HT-29 (cell line): ENCODE data around the gene KRT25. TPM values are rescaled to one million over a fixed set of nuclear protein-coding genes. Genes with fewer than 3 reads are reported as not detected.

Experiments used
- DNase-seq: peaks from one replicate; pipeline ENCODE4 v3.0.0-alpha.2; 2015; ENCODE audit warnings: low spot score
- total RNA-seq: library from RNA; depleted of rRNA; stranded (reverse); fragments of >200 nt; shearing (Covaris generic); gene quantifications from 2 replicates; pipeline ENCODE4 v1.2.3, GENCODE V29; 2014; rRNA removed

Gene KRT25, protein sequence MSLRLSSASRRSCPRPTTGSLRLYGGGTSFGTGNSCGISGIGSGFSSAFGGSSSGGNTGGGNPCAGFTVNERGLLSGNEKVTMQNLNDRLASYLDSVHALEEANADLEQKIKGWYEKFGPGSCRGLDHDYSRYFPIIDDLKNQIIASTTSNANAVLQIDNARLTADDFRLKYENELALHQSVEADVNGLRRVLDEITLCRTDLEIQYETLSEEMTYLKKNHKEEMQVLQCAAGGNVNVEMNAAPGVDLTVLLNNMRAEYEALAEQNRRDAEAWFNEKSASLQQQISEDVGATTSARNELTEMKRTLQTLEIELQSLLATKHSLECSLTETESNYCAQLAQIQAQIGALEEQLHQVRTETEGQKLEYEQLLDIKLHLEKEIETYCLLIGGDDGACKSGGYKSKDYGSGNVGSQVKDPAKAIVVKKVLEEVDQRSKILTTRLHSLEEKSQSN
- total RNA-seq, result not detected in 2 replicates

DNA sequence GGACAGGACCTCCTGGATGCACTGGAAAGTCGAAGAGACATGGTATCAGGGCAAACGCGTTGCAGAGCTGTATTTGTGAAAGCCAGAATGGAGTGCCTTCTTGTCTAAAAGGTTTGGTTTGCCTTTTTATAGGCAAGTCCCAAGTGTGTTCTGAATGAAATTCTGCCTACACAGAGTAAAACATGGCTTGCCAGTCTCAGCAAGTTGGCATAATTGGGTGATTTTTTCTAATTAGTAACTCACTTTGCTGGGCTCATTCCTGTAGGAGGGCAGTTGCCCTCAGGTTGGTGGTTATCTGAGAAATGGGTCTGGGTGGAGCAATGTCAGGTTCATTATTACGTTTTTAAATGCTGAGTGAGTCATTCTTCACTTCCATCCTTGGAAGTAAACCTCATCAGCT, at the start of gene KRT25:
TSS of gene KRT25 (minus strand) at position 101 of the 400 bp plus-strand sequence. CDS start at position 41, 60 bp downstream.
- DNase-seq, result no peak

DNA sequence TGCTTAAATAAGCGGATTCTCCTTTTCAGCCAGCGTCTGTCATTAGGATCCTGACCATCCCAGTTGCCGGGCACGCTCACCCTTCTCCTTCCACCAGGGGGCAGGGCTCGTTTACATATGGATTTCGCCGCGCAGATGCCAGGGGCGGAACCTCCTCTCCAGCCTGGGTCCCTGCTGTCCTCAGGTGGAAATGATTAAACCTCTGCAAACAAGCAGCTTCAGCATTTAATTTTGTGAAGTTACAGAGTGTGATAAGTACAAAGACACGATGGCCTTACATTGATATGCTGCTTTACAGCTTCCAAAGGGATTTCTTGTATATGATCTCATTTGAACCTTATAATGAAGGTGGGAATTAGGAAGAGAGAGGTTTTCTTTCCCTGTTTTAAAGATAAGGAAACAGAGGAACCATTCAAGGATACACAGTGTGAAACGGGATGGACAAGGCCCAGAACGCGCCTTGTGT, 48.5 kb upstream of the KRT25 start:
- peak; percentile 85 for DNase-seq

DNA sequence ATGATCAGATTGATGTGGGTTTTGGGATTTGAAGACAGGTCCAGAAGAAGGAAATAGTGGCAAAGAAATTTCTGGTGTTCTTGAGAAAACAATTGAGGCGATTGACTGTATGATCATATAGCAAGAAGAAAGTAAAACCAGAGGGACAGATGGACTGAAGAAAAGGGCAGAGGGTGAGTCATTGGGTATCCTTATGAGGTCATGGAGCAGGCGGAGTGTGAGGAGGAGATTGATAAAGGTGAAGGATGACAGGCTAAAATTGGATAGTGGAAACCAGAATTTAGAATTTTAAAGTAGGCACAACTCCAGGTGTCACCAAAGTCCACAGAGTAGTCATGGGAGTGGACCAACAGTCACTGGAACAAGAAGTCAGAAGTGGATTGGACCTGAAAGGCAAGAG, 46.0 kb upstream of the KRT25 start:
- no peak for DNase-seq

GRCh38 chr17:40800381-40800780, 45.2 kb upstream of the KRT25 start:
- no peak for DNase-seq

- DNase-seq, result no peak
Observed at GRCh38 chr17:40799859-40800258, 44.7 kb upstream of the KRT25 start, which contains the start of gene KRT28. Gene KRT28, minus strand, starts transcription at chr17:40799959. Its CDS starts 66 bp downstream, at chr17:40799893.

DNA sequence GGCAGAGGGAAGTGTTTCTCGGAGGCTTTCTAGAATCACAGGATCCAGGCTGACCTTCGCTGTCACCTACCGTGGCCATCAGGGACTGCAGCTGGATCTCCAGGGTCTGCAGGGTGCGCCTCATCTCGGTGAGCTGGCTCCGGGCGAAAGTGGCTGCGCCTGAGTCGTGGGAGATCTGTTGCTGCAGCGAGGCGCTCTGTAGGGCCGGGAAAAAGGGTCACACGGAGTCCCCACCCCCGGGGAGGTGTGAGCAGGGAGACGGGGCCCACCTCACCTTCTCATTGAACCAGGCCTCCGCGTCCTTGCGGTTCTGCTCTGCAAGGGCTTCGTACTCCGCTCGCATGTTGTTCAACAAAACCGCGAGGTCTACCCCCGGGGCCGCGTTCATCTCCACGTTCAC, 41.7 kb upstream of the KRT25 start:
- DNase-seq, result no peak

DNA sequence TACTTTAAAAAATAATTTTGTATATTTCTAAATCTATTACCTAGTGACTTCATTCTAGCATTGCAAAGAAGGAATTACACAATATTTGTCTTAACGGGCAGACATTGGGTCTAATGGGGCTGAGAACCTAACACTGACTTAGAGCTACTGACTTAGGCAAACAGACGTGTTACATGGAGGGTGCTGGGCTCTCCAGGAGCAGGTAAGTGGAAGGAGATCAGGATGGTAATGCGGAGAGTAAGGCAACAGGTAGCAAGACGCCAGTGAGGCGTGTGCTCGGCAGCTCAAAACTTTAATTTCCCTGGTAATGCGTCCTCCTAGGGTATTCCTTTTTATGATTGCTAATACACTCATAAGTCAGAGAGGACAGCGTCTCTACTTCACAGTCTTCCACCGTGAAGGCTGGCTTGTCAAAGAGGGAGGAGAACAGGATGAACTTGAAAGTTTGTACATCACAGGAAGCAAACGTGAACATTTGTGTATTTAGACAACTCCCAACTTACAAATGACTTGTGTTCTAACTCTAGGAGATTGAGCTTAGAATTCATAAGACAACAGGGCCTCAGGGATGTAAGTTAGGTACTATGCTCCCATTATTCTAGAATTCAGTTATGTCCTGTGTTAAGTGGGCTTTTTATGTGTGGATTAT, 40.0 kb upstream of the KRT25 start:
- DNase-seq, result no peak

- DNase-seq, result no peak
Observed at GRCh38 chr17:40794466-40794865, 39.3 kb upstream of the KRT25 start.

- no peak for DNase-seq
Observed at GRCh38 chr17:40793832-40794231, 38.7 kb upstream of the KRT25 start.

DNA sequence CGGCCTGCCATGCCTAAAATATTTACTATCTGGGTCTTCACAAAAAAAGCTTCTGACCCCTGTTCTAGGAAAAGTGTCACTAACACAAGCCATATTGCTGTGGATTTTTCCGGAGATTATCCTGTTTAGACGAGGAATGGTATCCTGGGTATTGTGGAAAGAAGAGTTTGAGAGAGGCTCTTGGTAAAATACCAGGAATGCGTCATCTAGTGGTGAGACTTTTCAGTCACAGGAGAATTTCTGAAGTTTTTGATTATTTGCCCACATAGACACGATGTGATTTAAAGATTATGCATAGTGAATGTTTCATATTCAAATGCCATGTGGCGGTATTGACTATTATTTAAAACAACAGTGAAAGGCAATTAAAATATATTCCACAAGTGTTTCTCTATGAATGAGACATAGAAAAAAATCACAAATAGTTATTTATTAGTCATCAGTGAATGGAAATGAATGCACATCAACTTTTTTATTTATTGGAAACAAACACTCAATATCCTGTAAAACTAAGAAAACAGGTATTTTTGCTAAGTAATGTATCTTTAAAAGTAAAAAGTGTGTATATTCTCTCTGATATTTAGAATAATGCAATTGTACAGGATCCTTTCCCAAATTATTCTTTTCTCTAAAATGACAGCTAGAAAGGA, 36.8 kb upstream of the KRT25 start:
- peak; percentile 59 for DNase-seq

- no peak for DNase-seq
Observed at GRCh38 chr17:40791111-40791510, 36.0 kb upstream of the KRT25 start.

GRCh38 chr17:40782450-40782849, 27.3 kb upstream of the KRT25 start, which contains the start of gene KRT27:
Gene KRT27, minus strand, starts transcription at chr17:40782550. Its CDS starts 57 bp downstream, at chr17:40782493.
- no peak for DNase-seq

GRCh38 chr17:40779181-40779909, 24.2 kb upstream of the KRT25 start:
- no peak for DNase-seq

- DNase-seq, result no peak
Observed at GRCh38 chr17:40778461-40778860, 23.3 kb upstream of the KRT25 start.

DNA sequence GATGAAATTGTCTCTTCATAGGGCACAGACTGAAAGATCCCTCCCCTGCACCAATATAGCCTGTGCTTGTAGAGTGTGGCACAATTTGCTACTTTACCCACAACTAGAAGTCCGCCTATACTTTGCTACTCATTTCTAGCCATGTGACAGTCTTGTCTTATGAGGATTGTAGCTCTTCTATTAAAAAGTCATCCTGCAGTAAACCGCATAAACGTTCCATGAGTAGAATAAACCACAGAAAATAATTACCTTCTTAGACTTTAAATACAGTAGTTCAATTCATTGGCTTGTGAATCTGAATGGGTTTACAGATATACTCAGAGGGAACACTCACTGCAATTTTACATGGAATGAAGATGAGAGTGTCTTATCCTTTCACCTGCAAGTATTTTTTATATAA, 22.8 kb upstream of the KRT25 start:
- no peak for DNase-seq

DNA sequence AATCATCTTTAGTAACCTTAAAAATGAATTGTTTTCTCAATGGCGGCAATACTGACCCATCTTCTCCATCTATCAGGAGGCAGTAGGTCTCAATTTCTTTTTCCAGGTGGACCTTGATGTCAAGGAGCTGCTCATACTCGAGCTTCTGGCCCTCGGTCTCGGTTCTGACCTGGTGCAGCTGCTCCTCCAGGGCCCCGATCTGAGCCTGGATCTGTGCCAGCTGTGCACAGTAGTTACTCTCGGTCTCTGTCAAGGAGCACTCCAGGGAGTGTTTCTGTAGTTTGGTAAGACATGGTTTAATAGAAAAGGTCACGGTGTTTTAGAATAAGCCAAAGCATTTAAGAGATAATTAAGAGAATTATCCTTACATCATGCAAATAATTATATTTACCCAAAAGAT, 22.3 kb upstream of the KRT25 start:
- no peak for DNase-seq

- DNase-seq, result no peak
Observed at GRCh38 chr17:40775945-40776344, 20.8 kb upstream of the KRT25 start.

GRCh38 chr17:40772101-40772500, 17.0 kb upstream of the KRT25 start, which contains the start of gene KRT26:
Gene KRT26, minus strand, starts transcription at chr17:40772201. Its CDS starts 88 bp downstream, at chr17:40772113.
- DNase-seq, result no peak

- DNase-seq, result no peak
Observed at GRCh38 chr17:40765657-40766056, 10.5 kb upstream of the KRT25 start.

GRCh38 chr17:40763752-40764151, 8.6 kb upstream of the KRT25 start:
- no peak for DNase-seq
